Sigmoid colon (tissue), 7 donors: ENCODE measurements around the gene CCDC74A. TPM values are rescaled to one million over a fixed set of nuclear protein-coding genes. Genes with fewer than 3 reads are reported as not detected.
"Not testable (repeated sequence)": the region's sequence is repeated elsewhere in the genome, so short reads cannot be mapped to it uniquely, and the experiment has no call there.

Experiments
- DNase-seq: peaks from one replicate; pipeline ENCODE4 v3.0.0-alpha.2; 2019
- H3K27ac ChIP-seq, 4 donors: fragments of 200-600 bp; sonication (generic); one replicate each; pipeline ENCODE4 v1.5.1; 2016 to 2019; ENCODE audit warnings: mild to moderate bottlenecking in 1 of 4
- H3K27me3 ChIP-seq, 3 donors: fragments of 200-600 bp; sonication (generic); one replicate each; pipeline ENCODE4 v1.5.1; 2019; ENCODE audit warnings: mild to moderate bottlenecking in 1 of 3
- H3K36me3 ChIP-seq, 4 donors: fragments of 200-600 bp; sonication (generic); one replicate each; pipeline ENCODE4 v1.5.1; 2016 to 2019
- H3K4me1 ChIP-seq, 4 donors: fragments of 200-600 bp; sonication (generic); one replicate each; pipeline ENCODE4 v1.5.1; 2017 to 2019
- H3K4me3 ChIP-seq, 4 donors: fragments of 200-600 bp; sonication (generic); one replicate each; pipeline ENCODE4 v1.5.1; 2017 to 2019; ENCODE audit warnings: mild to moderate bottlenecking in 2 of 4, moderate library complexity in 1 of 4
- H3K9me3 ChIP-seq, 4 donors: fragments of 200-600 bp in 3 of 4; sonication (generic) in 3 of 4; one replicate each; pipeline versions ENCODE4 v1.5.1 to v1.6.1; 2013 to 2019
- CTCF ChIP-seq, 4 experiments: fragments of 450-650 bp in 3 of 4; fragments of 200-600 bp in 1 of 4; IDR thresholded peaks; one replicate each; pipeline ENCODE4 v1.5.1; 2016 to 2019; ENCODE audit warnings: antibody characterized with exemption in 4 of 4, mild to moderate bottlenecking in 3 of 4, moderate library complexity in 2 of 4
- EP300 ChIP-seq, 4 donors: sonication (generic); formaldehyde crosslinking; IDR thresholded peaks; one replicate each; pipeline ENCODE4 v1.6.1; 2017; ENCODE audit warnings: antibody characterized with exemption in 4 of 4
- POLR2A ChIP-seq, 2 donors: fragments of 450-650 bp; IDR thresholded peaks; one replicate each; pipeline ENCODE4 v1.6.1; 2016; ENCODE audit warnings: antibody characterized with exemption in 2 of 2, mild to moderate bottlenecking in 2 of 2, moderate library complexity in 2 of 2
- POLR2AphosphoS5 ChIP-seq, 4 donors: sonication (generic); formaldehyde crosslinking; IDR thresholded peaks; one replicate each; pipeline ENCODE4 v1.6.1; 2017; ENCODE audit warnings: antibody characterized with exemption in 4 of 4
- WGBS, 2 donors: extraction: QIAGEN DNeasy Blood & Tissue Kit; methylation state at CpG; one replicate each; pipeline ENCODE4 v1.1.7; 2013; 5-methylcytosine and 5-hydroxymethylcytosine counted together
- intact Hi-C: fragments of 100-400 bp; cut with DNase I; formaldehyde crosslinking; loops from one replicate; pipeline ENCODE4 v1.15.1; 2023
- polyA plus RNA-seq, 3 donors: library from polyadenylated mRNA; stranded (reverse); fragments of 200-250 nt; gene quantifications; one replicate each; pipeline ENCODE4 v1.2.3, GENCODE V29; 2013
- total RNA-seq, 4 donors: library from RNA; depleted of rRNA; stranded (reverse); fragments of >200 nt; gene quantifications; one replicate each; pipeline ENCODE4 v1.1.0, GENCODE V29; 2016
- donor health status: healthy with polysubstance abuse.
- donor health status: Bipolar disorder and iron deficiency.
- donor health status: healthy.

Gene CCDC74A
- total and polyA plus RNA-seq, 7 donors = 1.2 to 24.4 (median 8.2) TPM

DNA sequence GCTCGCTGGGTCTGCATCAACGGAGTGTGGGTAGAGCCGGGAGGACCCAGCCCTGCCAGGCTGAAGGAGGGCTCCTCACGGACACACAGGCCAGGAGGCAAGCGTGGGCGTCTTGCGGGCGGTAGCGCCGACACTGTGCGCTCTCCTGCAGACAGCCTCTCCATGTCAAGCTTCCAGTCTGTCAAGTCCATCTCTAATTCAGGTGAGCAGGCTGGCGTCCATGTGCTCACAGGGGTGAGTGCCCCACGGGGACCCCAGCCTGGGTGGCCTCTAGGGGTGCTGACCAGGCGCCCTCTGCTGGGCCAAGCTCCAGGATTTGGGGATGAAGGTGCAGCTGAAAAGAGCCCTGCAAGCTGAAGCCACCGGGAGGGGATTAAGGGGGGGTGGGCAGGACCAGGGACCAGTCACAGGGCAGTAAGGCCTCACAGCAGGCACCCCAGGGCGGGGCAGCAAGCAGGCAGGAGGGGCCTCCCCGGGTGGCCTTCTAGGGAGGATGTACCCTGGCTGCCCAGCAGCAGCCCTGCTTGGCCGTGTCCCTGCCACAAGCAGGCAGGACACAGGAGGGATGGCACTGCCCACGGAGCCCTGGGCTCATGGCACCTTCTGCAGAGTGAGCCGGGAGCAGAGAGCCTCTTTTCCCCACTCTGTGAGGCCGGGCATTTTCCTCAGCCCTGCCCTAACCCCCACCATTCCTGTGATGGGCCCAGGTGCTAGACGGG is 3.1 kb downstream of the CCDC74A start:
- intact Hi-C loops = not testable (repeated sequence)

DNA sequence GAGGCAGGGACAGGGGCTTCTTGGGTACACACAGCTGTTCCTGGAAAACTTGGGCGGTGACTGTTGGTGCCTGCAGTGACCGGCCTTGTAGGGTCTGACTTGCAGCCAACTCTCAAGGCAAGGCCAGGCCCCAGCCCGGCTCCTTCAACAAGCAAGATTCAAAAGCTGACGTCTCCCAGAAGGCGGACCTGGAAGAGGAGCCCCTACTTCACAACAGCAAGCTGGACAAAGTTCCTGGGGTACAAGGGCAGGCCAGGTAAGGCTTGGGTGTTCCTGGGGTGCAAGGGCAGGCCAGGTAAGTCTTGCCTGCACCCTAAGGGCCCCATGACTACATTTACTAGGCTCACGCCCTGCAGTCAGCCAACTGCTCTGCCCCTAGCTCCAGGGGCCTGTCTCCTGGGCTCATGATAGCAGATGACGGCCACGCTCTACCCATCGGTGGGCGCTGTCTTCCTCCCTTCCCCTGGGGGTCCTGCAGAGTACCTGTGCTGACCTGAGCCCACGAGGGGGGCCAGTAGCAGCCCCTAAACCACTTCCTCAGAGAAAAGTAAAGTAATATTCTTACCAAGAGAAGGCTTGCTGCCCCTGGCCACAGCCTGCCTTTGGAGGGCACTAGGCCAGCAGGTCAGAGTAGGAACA is 4.0 kb downstream of the CCDC74A start:
- H3K36me3 ChIP-seq, H3K9me3 ChIP-seq, intact Hi-C loops, H3K4me3 ChIP-seq, H3K27ac ChIP-seq, H3K27me3 ChIP-seq: not testable (repeated sequence)
- WGBS, 2 donors = 85 to 87% methylated on average over 6 to 9 of the region's 11 CpGs
- peaks cover 0 to 13% (median 4%) of the 10 kb centered on the region in 4 donors for H3K4me1 ChIP-seq
- peak; percentile 19 for DNase-seq

More for the DNA sequence above, 3.1 kb downstream of the CCDC74A start:
- H3K4me3 ChIP-seq, H3K9me3 ChIP-seq, H3K36me3 ChIP-seq, H3K27me3 ChIP-seq, H3K27ac ChIP-seq: not testable (repeated sequence)
- peaks cover 0 to 13% (median 4%) of the 10 kb centered on the region in 4 donors for H3K4me1 ChIP-seq
- WGBS, 2 donors = 83% methylated on average over 20 to 21 of the region's 22 CpGs
- peak; percentile 40 for DNase-seq

- intact Hi-C loops = not testable (repeated sequence)
- 87 to 88% methylated on average over 23 of the region's 23 CpGs for WGBS, 2 donors
- DNase-seq = peak; percentile 40
Measured at GRCh38 chr2:131532723-131533608, 5.3 kb downstream of the CCDC74A start.

GRCh38 chr2:131533609-131534316 is 6.1 kb downstream of the CCDC74A start:
- intact Hi-C loops, H3K4me3 ChIP-seq, H3K27ac ChIP-seq, H3K9me3 ChIP-seq, H3K36me3 ChIP-seq, H3K4me1 ChIP-seq, H3K27me3 ChIP-seq: not testable (repeated sequence)
- WGBS, 2 donors = 83 to 91% methylated on average over 15 to 16 of the region's 17 CpGs
- peak; percentile 58 for DNase-seq

More at GRCh38 chr2:131532723-131533608, 5.3 kb downstream of the CCDC74A start:
- not testable (repeated sequence) for H3K27ac ChIP-seq, H3K27me3 ChIP-seq, H3K36me3 ChIP-seq, H3K4me3 ChIP-seq, H3K9me3 ChIP-seq, H3K4me1 ChIP-seq

- H3K27ac ChIP-seq, DNase-seq, intact Hi-C loops, H3K4me3 ChIP-seq, H3K27me3 ChIP-seq, H3K36me3 ChIP-seq, H3K4me1 ChIP-seq, H3K9me3 ChIP-seq: not testable (repeated sequence)
- WGBS, 2 donors = 80 to 82% methylated on average over 11 of the region's 13 CpGs
Measured at GRCh38 chr2:131534317-131534672, 6.6 kb downstream of the CCDC74A start.

DNA sequence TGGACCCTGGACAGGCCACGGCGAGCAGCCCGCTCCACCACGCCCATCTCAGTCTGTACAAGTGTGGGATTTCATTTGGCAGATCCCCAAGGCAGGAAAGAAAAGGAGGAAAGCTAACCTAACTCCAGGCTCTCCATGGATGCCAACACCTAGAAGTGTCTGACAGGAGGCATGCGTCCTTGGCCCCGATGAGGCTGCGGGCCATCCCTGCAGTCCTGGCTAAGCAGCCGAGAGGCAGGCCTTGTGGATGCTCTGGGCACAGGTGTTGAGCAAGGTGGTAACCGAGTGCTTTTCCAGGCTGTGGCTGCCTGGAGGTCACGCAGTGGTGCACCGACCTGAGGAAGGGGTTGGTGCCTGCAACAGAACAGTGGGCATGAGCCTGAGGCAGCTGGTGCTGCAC is 7.3 kb downstream of the CCDC74A start:
- peak; percentile 29 for DNase-seq
- H3K4me3 ChIP-seq, H3K27me3 ChIP-seq, H3K27ac ChIP-seq, H3K9me3 ChIP-seq, intact Hi-C loops, H3K4me1 ChIP-seq, H3K36me3 ChIP-seq: not testable (repeated sequence)
- 71 to 83% methylated on average over 11 of the region's 11 CpGs for WGBS, 2 donors

DNA sequence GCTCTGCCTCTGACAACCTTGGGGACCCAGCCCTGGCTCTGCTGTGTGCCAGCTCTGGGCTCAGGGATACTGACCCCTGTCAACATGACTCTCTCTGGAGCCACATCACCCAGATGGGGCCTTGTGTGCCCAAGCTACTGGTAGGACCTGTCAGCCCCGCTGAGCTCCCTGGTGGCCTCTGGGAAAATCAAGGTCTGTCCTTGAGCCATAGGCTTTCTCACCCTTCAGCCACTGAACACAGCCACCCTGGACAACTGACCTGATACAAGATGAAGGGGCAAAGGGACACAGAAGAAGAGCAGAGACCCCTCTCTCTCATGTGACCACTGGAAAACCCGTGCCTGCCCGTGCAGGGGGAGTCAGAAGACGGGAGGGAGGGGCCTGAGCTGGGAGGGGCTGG is 7.8 kb downstream of the CCDC74A start:
- H3K4me3 ChIP-seq = no peak overlapping the region
- intact Hi-C loops = no loop called here
- no peak for TF ChIP-seq CTCF (IDR thresholded peaks at IDR 0.05)
- TF ChIP-seq POLR2A (IDR thresholded peaks at IDR 0.05) = no peak
- TF ChIP-seq EP300 (IDR thresholded peaks at IDR 0.05) = no peak
- no peak for TF ChIP-seq POLR2AphosphoS5 (IDR thresholded peaks at IDR 0.05)
- no peaks in the 10 kb centered on the region for H3K9me3 ChIP-seq
- H3K4me1 ChIP-seq = no peaks in the 10 kb centered on the region
- peak; percentile 34 for DNase-seq
- no peaks in the 10 kb centered on the region for H3K36me3 ChIP-seq
- H3K27me3 ChIP-seq = no peaks in the 10 kb centered on the region
- 65 to 66% methylated on average over 4 of the region's 4 CpGs for WGBS, 2 donors
- H3K27ac ChIP-seq = no peak overlapping the region

DNA sequence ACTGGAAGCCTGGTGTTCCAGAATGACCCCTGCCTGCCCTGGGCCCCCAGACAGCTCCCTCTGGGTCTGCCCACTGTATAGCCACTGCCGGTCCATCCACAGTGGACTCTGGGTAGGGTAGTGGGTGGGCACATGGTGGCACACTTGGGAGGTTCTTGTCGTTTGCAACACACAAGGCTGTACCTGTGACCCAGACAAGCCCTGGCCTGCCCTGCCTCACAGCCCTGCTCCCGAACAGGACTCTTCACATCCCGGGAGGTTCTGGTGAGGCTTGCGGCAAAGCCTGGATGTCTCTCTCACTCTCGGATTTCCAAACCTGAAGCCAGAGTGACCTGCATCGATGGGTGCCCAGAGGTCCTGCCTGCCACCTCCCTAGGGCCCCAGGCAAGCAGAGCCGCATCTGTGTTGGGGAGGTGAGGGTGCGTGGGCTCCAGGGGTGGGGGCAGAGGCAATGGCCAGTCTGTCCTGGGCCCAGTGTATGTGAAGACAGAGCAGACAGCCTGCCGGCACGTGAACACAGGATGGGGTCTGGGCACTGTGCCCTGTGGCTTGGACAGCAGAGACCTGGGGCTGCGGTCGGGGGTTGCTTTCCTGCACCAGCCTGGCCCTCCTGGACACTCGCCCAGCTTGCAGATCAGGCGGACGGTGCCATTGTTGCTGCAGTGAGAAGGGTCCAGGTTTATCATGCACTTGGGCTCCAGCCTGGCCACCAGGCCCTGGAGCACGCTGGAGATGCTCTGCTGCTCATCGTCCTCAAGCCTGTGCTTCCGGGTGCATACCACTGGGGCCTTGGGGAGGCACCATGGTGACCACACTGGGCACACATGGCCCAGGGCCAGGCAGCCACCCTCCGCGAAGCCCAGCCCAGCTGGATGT is 8.5 kb downstream of the CCDC74A start:
- intact Hi-C loops, H3K4me3 ChIP-seq, H3K27me3 ChIP-seq, H3K9me3 ChIP-seq, H3K27ac ChIP-seq, H3K36me3 ChIP-seq, H3K4me1 ChIP-seq: not testable (repeated sequence)
- WGBS, 2 donors = 84 to 85% methylated on average over 20 of the region's 21 CpGs
- peak; percentile 56 for DNase-seq

GRCh38 chr2:131536841-131537240 is 9.2 kb downstream of the CCDC74A start:
- H3K4me1 ChIP-seq, H3K27ac ChIP-seq, H3K4me3 ChIP-seq, intact Hi-C loops, H3K27me3 ChIP-seq, H3K36me3 ChIP-seq, H3K9me3 ChIP-seq: not testable (repeated sequence)
- 89 to 92% methylated on average over 14 of the region's 14 CpGs for WGBS, 2 donors
- DNase-seq = peak; percentile 51

DNA sequence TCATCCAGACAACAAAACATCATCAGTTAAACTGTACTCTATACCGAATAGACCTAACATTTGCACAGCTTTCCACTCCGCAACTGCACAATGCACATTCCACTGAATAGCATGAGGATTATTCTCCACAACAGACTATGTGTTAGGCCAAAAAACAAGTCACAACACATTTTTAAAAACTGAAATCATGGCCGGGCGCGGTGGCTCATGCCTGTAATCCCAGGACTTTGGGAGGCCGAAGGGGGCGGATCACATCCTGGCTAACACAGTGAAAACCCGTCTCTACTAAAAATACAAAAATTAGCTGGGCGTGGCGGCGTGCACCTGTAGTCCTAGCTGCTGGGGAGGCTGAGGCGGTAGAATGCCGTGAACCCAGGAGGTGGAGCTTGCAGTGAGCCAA is 11.2 kb downstream of the CCDC74A start:
- H3K4me1 ChIP-seq, H3K27ac ChIP-seq, H3K4me3 ChIP-seq, H3K9me3 ChIP-seq, intact Hi-C loops, H3K36me3 ChIP-seq, H3K27me3 ChIP-seq: not testable (repeated sequence)
- 87 to 93% methylated on average over 13 of the region's 13 CpGs for WGBS, 2 donors
- peak; percentile 27 for DNase-seq
